HepG2 (cell line): ENCODE data around the gene MDP1. TPM values are rescaled to one million over a fixed set of nuclear protein-coding genes. Genes with fewer than 3 reads are reported as not detected.

Source experiments
- ARID3A ChIP-seq: IDR thresholded peaks from 2 replicates; pipeline ENCODE4 v1.6.1; 2012; ENCODE audit warnings: low read depth, low read length, improper control_type of control experiment
- FOXA1 ChIP-seq, 2 experiments: fragments of 450-650 bp in 1 of 2; sonication (generic) in 1 of 2; formaldehyde crosslinking in 1 of 2; IDR thresholded peaks; 2 replicates each; pipeline versions ENCODE4 v1.4.0 to v1.6.1; 2016 to 2020; ENCODE audit warnings: missing genetic modification reagents in 1 of 2
- FOXK2 ChIP-seq: fragments of 450-650 bp; IDR thresholded peaks from 2 replicates; pipeline ENCODE4 v1.6.1; 2016
- ISL2 ChIP-seq: sonication (generic); formaldehyde crosslinking; IDR thresholded peaks from 2 replicates; pipeline ENCODE4 v1.5.0; 2020; ENCODE audit warnings: missing genetic modification reagents
- KDM2A ChIP-seq: sonication (generic); formaldehyde crosslinking; IDR thresholded peaks from 2 replicates; pipeline ENCODE4 v1.4.0; 2020; ENCODE audit warnings: low read depth, missing genetic modification reagents, borderline replicate concordance
- MEF2D ChIP-seq: sonication (generic); formaldehyde crosslinking; IDR thresholded peaks from 2 replicates; pipeline ENCODE4 v1.5.1; 2020; ENCODE audit warnings: mild to moderate bottlenecking, missing genetic modification reagents
- RARA ChIP-seq: IDR thresholded peaks from 2 replicates; pipeline ENCODE4 v1.6.1; 2016; ENCODE audit warnings: missing genetic modification reagents, missing compliant biosample characterization
- TAF1 ChIP-seq: sonication (generic); formaldehyde crosslinking; IDR thresholded peaks from 2 replicates; pipeline ENCODE4 v1.4.0; 2020; ENCODE audit warnings: missing genetic modification reagents
- TCF12 ChIP-seq, 2 experiments: fragments of 450-650 bp in 1 of 2; sonication (generic) in 1 of 2; formaldehyde crosslinking in 1 of 2; IDR thresholded peaks; 2 replicates each; pipeline versions ENCODE4 v1.6.1 to v1.8.0; 2017 to 2022; ENCODE audit warnings: antibody characterized with exemption in 1 of 2, mild to moderate bottlenecking in 1 of 2, missing genetic modification reagents in 1 of 2, moderate library complexity in 1 of 2
- TRIM24 ChIP-seq: sonication (generic); formaldehyde crosslinking; IDR thresholded peaks from 2 replicates; pipeline ENCODE4 v1.8.0; 2022; ENCODE audit warnings: mild to moderate bottlenecking, missing genetic modification reagents
- YEATS2 ChIP-seq: sonication (generic); formaldehyde crosslinking; IDR thresholded peaks from 2 replicates; pipeline ENCODE4 v1.4.0; 2020; ENCODE audit warnings: missing genetic modification reagents, borderline replicate concordance
- ZBTB21 ChIP-seq: sonication (generic); formaldehyde crosslinking; IDR thresholded peaks from 2 replicates; pipeline ENCODE4 v1.4.0; 2020; ENCODE audit warnings: missing genetic modification reagents
- ZNF205 ChIP-seq: IDR thresholded peaks from 2 replicates; pipeline ENCODE4 v1.6.1; 2018; ENCODE audit warnings: missing biosample characterization, missing genetic modification reagents
- ZNF274 ChIP-seq: sonication (generic); formaldehyde crosslinking; IDR thresholded peaks from 2 replicates; pipeline ENCODE4 v1.5.1; 2020; ENCODE audit warnings: mild to moderate bottlenecking, missing genetic modification reagents
- ZNF75D ChIP-seq: sonication (generic); formaldehyde crosslinking; IDR thresholded peaks from 2 replicates; pipeline ENCODE4 v1.8.1; 2023; ENCODE audit warnings: missing genetic modification reagents, mild to moderate bottlenecking, borderline replicate concordance
- ZNF780A ChIP-seq: sonication (generic); formaldehyde crosslinking; IDR thresholded peaks from 2 replicates; pipeline ENCODE4 v1.8.0; 2022; ENCODE audit warnings: mild to moderate bottlenecking, missing genetic modification reagents, moderate library complexity
- ZZZ3 ChIP-seq: sonication (generic); formaldehyde crosslinking; IDR thresholded peaks from 2 replicates; pipeline ENCODE4 v1.4.0; 2020; ENCODE audit warnings: missing genetic modification reagents, mild to moderate bottlenecking, borderline replicate concordance
- polyA plus RNA-seq, 8 experiments: library from polyadenylated mRNA; depleted of rRNA in 3 of 8; stranded (reverse) in 7 of 8; unstranded in 1 of 8; fragments of >200 nt; fragmentation: Illumina TruSeq in 4 of 8; extraction: Trizol in 4 of 8; gene quantifications; 2 replicates each; pipeline versions ENCODE4 v1.2.1 to v1.2.3, GENCODE V29; 2011 to 2016; ENCODE audit warnings: low read depth in 4 of 8, missing spikeins in 1 of 8, mixed read lengths in 1 of 8; ENCODE audit not compliant: insufficient read depth in 1 of 8
- total RNA-seq, 5 experiments: library from RNA; depleted of rRNA; stranded (reverse); fragments of >200 nt; fragmentation: Illumina TruSeq; extraction: Trizol; gene quantifications; 2 replicates each; pipeline ENCODE4 v1.2.3, GENCODE V29; 2016; ENCODE audit warnings: low read depth in 1 of 5

MDP1 gene
- total and polyA plus RNA-seq, 2 of the 13 experiments (the other 11 are each of a cell fraction or from before 2014, with no cell fraction given) = 44.1 to 48.7 TPM

- TF ChIP-seq ZNF75D (CRISPR knock-in tag) (no peak), KDM2A (CRISPR knock-in tag) (peak; percentile 39; the same call in 1 of the 2 replicates), FOXK2 (no peak), ZNF274 (CRISPR knock-in tag) (0 out of 2 replicates have a peak, but pooled peaks have one; percentile 76), RARA (peak; percentile 74), MEF2D (CRISPR knock-in tag) (peak; percentile 65; the same call in 1 of the 2 replicates), YEATS2 (CRISPR knock-in tag) (peak; percentile 71; the same call in 1 of the 2 replicates), TAF1 (CRISPR knock-in tag) (peak; percentile 42; the same call in 1 of the 2 replicates), ZBTB21 (CRISPR knock-in tag) (no peak; the same call in 1 of the 2 replicates), ZZZ3 (CRISPR knock-in tag) (peak; percentile 48; the same call in 1 of the 2 replicates), ARID3A (peak; percentile 55; the same call in 1 of the 2 replicates), TCF12 (IDR thresholded peaks at IDR 0.05) (no peak), TCF12 (CRISPR knock-in tag; IDR thresholded peaks at IDR 0.05) (0 out of 2 replicates have a peak, but pooled peaks have one; percentile 11), ZNF780A (CRISPR knock-in tag) (no peak), FOXA1 (IDR thresholded peaks at IDR 0.05) (no peak), FOXA1 (CRISPR knock-in tag; IDR thresholded peaks at IDR 0.05) (peak; percentile 91), ISL2 (CRISPR knock-in tag) (no peak), ZNF205 (CRISPR knock-in tag) (0 out of 2 replicates have a peak, but pooled peaks have one; percentile 31), TRIM24 (CRISPR knock-in tag) (no peak)
These were observed 36.6 kb upstream of the MDP1 start (continued) for GRCh38 chr14:24252289-24253124.
